IPS-NIHi7 (cell line): ENCODE data around the gene MLLT3.

Experiments
- DNase-seq: peaks from one replicate; pipeline ENCODE4 v3.0.0; 2012; ENCODE audit warnings: mixed read lengths; ENCODE audit errors: extremely low spot score

Gene MLLT3

DNA sequence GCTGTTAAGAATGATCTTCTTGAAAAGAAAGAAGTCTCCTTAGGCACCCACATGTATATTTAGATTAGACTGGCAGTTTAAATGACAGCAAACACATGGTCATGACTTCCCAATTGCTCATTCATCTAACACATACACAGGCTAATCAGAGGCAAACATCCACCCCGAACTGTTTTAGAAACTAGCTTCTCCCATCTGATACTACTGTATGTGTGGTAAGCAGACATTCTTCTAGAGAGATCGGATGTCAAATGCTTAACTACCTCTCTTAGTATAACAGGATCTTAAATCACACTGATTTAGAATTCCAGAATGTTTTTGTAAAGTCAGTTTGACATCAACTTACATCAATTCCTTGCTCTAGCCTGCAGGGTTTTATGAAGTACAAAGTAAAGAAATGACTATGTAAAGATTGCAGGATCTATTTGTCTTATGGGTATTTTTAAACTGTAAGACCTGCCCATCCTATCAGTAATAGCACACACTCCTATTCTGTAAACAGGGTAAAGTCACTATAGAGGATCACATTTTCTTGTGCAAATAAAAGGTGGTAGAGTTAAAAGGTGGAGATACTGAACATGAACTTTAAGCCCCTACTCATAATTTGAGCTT, 239.7 kb downstream of the MLLT3 start:
- no peak for DNase-seq

DNA sequence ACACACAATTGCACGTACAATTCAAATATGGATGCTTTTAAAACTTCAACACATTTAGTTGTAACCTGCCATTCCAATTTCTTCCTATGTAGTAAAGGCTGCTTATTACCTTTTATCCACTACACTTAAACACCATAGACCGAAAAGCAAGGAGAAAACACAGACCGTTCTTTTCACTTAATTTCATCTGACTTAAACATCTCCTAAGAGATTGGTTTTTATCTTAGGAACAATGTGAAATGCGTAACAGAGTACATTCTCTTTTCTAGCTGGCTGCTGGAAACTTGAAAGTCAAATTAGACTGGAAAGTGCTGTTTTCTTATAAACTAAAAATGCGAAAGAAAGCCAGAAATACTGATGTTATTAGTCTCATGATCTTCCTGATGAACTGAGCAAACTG, 241.8 kb downstream of the MLLT3 start:
- no peak for DNase-seq

DNA sequence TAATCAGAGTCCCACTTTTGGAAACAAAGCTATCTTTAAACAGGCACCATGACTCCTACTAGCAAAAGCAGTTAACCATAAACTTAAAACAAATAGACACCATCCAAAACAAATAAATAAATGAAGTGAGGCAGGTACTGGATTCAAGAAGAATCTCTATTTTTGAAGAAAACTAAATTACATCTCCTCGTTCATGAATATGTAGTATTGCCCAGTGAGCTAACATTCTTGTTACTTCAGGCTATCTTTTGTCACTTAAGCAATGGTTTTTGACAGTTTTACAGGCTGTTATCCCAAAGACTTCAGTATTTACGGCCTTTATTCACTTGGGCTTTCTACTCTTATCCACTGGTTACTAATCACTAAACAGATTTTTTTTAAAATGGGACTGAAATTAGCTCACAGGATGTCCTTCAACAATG, 242.5 kb downstream of the MLLT3 start:
- no peak for DNase-seq

DNA sequence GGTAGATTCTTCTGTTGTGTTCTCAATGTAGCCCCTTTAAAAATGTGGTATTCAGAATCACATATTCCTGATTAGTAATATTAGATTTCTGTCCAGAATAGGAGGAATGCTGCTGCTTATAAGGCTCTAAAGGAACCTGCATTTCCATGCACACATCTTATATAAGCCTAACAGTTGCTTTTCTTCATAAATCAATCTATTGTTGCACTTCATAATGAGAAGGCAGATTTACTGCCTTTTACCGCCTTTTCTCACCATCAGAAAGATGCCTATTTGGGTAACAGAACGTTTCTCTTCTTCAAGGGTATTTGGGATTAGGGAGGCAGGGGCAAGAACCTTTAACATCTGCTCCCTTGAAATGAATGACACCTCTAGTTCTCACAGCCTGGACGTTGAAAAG, 243.4 kb downstream of the MLLT3 start:
- no peak for DNase-seq

DNA sequence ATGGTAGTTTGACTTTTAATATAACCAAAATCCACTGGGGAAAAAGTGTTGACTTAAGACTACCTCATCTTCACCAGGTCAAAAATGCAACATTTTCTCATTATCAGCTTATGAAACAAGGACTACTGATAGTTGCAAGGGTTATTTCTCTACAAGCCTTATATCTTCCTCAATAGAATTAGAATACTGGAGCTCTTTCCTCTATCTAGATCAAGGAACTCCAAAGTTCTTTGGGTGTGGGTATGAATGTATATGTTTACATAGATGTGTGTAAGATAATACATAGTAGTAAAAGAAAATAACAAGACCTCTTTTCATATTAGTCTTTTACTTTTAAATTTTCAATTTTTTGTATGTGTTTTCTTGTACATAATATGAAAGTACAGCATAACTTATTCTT, 244.5 kb downstream of the MLLT3 start:
- DNase-seq, result no peak

DNA sequence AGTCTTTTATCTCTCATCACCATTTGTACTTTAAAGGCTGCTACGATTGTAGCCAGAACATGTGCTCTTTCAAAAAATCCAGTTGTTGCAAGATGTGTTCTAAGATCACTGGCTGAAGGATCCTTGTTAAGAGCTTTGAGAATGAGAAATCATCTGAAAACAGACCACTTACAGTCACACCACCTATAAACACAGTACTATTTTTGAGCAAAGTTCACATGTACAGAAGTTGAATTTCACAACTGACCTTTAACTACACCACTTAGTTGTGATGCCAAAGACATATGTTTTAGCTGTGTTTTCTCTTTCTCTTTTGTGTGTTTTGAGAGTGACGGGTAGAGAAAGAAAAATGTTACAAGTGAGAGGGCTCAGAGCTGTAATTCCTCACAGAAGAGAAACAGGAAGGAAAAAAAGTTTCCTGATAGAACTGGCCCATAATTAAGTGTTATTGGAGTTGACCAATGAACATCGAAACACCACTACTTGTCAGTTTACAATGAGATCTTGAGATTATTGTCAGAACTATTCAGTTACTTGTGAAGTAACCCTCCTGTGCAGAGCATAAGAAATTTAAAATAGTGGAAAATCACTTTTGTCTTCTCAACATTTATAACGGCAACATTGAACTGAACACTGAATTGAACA, 245.4 kb downstream of the MLLT3 start:
- DNase-seq, result no peak

DNA sequence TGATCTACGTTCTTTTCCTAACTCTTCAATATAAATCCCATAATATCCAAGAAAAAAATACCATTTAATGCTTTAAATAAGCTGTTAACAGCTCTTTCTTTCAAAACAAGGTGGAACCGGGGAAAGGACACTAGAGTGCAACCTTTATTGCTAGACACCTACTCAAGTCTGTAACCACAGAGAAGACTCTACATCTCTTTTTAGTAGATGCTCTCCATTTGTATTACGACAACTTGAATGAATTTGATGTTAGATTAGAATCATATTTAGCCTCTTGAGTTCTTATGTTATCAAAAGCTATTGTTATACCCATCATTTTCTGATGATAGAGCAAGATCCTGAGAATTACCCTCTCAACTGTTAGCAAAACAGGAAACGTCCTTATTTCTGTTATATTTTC, 246.3 kb downstream of the MLLT3 start:
- no peak for DNase-seq

DNA sequence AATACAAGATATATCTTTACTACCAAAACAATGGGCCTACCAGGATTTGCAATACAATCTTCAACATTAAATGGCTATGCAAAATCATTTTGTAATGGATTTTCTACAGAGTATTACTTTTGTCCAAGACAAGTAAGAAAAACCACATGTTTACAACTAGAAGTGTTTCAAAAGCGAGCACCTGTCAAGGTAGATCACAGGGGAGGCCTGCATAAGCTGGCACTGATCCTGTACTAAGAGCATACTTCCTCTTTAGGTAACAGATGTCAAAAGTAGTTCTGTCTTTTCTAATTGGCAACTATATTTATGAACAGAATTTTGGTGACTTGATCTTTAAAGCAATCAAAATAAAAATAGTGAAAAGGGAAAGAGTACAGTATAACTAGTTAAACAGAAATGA, 249.0 kb downstream of the MLLT3 start:
- DNase-seq, result no peak

DNA sequence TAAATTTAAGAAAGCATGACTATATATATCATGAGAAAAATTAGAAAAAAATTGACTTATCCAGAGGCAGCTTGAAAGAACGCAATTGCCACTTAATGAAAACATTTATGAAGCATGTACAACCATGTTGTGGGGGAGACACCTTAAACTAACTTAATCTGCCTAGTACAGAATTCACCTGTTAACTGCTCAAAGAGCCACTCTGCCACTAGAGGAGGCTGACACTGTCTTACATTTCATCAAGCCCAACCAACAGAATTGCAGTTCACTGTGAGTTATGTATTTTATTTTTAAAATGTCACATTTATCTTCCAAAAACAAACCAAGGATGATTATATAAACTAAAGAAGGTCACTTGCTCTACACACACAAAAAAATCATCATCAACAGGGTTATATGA, 252.9 kb downstream of the MLLT3 start:
- no peak for DNase-seq

DNA sequence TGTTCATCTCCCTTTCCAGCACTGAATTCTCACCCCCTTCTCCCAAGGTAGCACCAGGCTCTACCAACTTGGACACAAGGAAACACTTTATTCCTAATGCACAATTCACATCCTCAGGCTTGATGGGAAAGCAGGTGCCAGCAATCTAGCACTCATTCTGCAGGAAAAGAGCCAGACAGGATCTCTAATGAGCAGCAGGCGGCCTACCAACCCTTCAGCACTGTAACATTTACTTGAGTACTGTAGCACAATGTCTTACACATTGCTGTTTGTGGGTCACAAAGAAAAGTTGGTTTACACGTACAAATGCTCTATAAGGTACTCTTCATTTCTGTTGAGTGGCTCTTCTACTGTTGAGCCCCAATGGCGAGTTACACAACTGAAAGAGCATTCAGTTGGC, 254.4 kb downstream of the MLLT3 start:
- DNase-seq, result no peak

DNA sequence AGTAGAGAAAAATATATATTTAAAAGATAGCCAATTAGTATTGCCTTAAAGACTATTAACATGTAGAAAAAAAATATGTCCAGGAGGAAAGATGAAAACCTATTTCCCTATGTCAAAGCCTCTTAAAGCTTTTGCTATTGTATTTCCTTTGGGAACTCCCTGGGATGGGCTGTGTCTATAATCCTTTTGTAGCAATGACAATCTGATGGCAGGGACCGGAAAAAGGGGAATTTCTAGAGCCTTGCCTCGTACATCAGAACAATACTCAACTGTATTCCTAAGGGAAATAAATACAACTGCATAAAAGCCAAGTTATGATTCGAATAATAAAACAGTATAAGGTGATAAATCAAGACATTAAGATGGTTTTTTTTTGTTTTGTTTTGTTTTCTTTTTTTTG, 257.3 kb downstream of the MLLT3 start:
- no peak for DNase-seq

DNA sequence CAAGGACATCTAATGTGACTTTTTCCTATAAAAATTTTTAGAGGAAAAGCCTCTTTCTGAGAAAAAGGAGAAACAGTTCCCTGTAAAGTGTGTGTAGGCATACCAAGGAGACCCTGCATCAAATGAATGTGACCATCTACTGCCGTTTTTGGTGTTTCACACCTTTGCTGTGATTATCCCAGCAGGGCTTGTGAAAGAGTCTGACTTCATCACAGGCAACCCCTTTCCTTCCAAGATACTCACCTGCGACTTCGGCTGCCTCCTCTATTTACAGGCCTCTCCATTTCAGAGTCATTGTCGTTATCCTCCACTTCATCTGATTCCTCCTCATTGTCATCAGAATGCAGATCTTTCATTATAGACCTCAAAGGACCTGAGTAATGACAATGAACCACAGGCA, 259.1 kb downstream of the MLLT3 start:
- no peak for DNase-seq

DNA sequence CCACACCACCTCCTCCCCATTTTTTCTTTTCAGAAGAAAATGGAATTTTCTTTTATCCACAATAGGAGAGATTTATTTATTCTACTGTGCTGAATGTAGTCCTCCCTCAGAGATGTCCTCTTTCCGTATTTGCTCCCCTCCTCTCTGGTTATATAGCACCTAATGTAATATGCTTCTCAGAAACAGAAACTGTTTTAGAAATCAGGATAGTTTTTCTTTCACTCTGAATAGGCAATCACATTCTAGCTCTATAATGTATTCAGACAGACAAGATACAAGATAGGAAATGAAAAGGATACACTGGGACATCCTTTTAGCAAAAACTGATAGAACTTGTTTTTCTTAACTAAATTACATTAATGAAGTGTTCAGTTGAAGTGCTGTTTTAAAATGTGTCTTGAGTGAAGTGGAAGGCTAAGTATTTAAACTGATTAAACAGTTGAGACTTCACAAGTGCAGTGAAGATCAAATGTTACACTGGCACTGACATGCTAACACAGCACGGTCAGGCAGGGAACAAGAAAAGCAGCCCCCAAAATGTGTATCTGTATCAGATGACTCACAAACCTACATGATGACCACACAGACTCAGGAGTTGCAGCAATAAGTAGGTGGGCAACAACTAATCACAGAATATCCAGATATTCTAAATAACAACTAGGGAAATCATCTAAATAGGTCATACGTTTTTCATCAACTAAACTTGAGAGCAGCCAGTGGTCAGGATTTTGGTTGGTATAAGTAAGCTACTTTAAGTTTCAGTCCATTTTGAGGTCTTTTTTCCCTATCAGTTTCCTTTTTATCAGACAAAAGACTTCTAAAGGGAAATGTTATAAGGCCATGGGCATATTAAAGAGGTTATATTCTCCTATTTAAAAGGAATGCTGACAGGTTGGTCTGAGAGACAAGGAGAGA, 260.4 kb downstream of the MLLT3 start:
- DNase-seq, result no peak

DNA sequence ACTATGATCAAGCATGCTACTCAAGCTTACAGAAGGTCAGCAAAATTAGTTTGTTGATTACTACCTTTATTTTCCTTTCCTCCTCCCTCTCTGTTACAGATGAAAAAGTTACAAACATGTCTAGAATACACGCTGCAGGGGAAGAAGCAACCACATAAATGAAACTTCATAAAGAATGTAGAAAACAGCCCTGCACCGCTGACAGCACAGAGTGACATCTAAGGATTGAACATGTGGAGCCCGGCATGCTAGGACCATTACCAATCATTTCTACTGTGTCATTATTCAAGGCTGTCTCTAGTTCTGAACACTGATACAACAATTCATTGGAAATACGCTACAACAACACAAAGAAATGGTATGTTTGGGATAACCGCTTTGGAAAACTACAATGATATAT, 261.1 kb downstream of the MLLT3 start:
- no peak for DNase-seq

DNA sequence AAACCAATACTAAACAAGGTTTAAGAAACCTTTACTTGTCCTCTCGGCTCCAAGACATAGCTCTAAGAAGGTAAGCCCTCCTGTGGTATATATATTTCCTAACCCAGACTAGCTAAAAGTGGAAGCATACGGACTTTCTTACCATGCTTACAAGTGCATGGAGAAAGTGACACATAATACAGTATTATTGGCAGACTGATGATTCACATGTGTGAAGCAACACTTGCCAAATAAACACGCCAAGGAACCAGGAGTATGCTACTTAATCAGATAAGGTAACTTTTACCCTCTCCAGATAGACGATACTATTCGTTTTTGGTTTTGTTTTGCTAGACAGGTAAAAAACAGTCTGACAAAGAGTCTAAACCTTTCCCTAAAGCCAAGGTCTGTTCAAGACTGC, 264.1 kb downstream of the MLLT3 start:
- DNase-seq, result no peak

DNA sequence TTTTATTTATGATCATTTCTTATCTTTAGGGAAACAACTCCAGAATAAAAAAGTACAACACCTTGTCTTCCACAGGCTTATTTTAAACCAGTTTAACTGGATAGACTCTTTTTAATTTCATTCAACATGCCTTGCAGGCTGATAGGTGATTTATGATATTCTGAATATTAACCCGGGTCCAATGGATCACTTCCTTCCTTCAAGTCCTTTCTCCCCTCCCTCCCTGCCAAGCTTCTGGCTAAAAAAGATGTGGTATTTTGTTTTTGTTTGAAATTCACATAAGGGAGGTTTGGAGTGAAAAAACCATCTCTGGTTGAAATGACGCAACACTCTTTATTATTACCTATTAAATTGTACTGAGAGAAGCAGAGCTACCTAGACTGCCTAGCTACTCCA, 265.3 kb downstream of the MLLT3 start:
- no peak for DNase-seq

DNA sequence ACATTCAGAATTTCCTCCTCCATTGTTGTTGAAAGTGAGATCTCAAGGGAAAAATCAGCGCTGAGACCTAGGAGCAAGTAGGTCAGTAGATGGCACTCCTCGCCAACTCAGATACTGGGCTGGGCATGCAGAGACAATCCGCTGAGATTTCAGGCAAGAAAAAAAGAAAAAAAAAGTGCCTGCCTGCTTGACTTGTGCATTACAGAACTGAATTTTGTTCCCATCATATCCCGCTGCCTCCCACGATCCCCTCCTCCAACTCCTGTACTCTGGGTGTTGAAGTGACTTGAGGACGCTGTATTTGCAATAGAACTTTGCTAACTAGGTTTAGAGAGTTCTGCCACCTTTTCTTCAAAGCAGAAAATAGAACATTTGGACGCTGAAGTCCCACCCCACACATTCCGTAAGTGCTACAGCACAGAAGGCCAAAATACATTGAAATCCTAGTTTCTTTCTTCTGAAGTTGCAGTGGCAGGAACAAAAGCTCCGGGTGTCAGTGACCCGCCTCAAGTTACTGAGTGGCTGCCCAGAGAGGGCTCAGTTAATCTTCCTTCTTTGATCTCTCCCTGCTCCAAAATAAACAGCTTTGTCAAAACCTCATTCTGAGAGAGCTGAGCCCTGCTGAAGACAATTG, 265.8 kb downstream of the MLLT3 start:
- DNase-seq, result peak; percentile 80

DNA sequence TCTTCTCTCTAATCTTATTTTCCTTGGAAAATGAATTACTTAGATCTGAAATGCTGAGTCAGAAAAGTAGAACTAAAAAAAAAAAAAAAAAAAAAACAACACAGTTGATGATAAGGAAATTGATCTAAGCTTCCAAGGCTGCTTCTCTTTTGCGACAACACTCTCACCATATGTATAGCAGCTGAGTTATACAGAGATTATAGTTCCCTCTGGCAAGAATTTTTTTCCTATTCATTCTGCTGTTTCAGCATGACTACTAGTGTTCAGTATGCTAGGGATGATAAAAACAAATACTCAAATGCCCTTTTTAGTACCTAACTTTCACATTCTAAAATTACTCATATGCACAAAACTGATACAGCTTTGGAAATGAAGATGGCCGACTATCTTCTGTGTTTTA, 267.3 kb downstream of the MLLT3 start:
- no peak for DNase-seq

DNA sequence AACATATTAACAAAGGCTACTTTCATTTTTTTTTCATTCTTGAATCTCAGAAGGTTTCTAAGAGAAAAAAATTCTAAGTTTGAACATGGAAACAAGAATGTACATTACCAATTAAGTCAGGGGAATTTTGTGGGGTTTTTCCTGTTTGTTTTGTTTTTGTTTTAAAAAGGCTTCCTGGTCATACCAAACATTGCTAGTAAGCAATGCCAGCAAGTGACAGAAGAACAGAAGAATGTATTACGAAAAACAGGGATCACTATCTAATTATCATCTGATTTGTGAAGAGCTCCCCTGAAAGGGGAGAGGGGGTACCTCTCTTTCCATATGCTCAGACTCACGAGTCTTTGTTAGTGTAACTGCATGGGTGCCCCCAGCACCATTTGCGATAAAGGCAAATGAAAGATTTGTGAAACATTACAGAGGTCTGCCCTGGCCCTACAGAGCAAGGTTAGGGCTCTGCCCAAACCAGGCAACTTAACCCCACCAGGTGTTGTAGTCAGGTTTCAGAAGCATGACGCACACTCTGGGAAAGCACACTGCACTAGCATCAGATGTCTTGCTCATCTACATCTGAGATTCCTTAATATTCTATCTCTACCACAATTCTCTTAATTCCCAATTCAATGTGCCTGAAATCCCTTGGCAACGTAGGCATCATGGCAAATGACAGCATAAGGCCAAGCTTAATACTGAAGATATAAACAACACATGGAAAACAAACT, 268.2 kb downstream of the MLLT3 start:
- DNase-seq, result no peak

DNA sequence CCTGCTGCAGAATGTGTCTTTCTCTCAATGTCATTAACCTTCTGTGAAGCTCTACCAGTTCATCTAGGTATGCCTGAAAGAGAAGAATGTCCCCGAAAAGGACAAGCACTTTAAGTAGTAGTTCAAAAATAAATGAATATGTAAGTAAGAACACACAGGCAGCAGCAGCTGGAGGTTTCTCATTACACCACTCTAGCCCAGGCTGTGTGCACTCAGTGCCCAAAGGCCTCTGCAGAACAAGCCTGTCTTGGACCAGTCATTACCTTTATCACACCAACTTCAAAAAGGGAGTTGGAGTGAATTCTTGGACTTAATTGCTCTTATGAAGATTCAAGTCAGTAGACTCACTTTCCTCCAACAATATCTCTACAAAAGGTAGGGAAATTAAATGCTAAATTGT, 268.8 kb downstream of the MLLT3 start:
- DNase-seq, result no peak

DNA sequence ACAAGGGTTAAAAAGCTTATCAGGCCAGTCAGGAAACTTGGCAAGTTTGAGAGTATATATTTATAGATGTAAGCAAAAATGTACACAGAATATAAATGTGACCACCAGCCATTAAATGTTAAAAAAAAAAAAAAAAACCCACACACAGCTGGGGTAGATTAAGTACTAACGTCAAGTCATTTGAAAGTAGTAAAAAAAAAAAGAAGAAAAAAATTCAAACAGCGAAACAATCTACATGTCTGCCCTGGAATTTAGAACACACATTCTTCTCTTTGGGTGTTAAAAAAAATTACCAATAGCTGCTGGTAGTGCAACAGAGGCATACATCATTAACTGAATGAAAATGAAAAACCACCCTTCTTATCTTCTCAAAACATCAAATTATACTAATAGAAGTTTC, 269.7 kb downstream of the MLLT3 start:
- DNase-seq, result no peak

DNA sequence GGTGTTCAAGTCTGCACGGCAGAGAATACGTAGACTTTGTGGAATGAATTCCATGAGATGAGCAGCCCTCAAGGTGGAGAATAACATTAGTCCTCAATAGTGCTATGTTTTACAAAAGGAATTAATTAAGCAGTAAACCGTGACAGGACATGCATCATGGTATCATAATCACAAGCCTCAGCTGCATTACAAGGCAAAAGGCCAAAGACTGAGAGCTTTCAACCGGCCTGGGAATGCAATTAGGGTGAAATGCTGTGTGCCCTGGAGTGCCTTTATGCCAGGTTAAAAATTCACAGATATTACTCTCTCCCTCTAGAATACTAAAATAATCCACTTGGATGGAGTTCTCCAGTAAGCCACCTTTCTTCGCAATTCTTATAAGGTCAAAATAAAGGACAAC, 270.6 kb downstream of the MLLT3 start:
- DNase-seq, result no peak
